GM21825 (cell line): Measurements from ENCODE around the gene IGF2.

Source experiments
- ATAC-seq: cut with Tn5 transposase; IDR thresholded peaks from one replicate; pipeline ENCODE4 v1.9.1; 2021; ENCODE audit warnings: mild to moderate bottlenecking, moderate library complexity; ENCODE audit not compliant: unreplicated experiment

The IGF2 gene

GRCh38 chr11:2137202-2138067 is 1.8 kb downstream of the IGF2 start:
- ATAC-seq = no peak

- ATAC-seq = no peak
Measured at GRCh38 chr11:2136952-2137201, 2.3 kb downstream of the IGF2 start.

GRCh38 chr11:2136209-2136951 is 2.8 kb downstream of the IGF2 start:
- ATAC-seq = no peak

- ATAC-seq = no peak
Measured at GRCh38 chr11:2135648-2136201, 3.5 kb downstream of the IGF2 start.

- ATAC-seq = no peak
Measured at GRCh38 chr11:2135018-2135569, 4.1 kb downstream of the IGF2 start.

- no peak for ATAC-seq
Measured at GRCh38 chr11:2134022-2135010, 4.9 kb downstream of the IGF2 start.

GRCh38 chr11:2133241-2134021 is 5.8 kb downstream of the IGF2 start:
- ATAC-seq = no peak

GRCh38 chr11:2132874-2133240 is 6.3 kb downstream of the IGF2 start:
- ATAC-seq = no peak

- ATAC-seq = no peak
Measured at GRCh38 chr11:2132246-2132645, 6.9 kb downstream of the IGF2 start.

GRCh38 chr11:2131371-2132236 is 7.6 kb downstream of the IGF2 start:
- no peak for ATAC-seq

GRCh38 chr11:2130881-2131352 is 8.3 kb downstream of the IGF2 start:
- ATAC-seq = no peak

GRCh38 chr11:2129699-2130366 is 9.4 kb downstream of the IGF2 start:
- ATAC-seq = no peak

GRCh38 chr11:2129308-2129698 is 9.9 kb downstream of the IGF2 start:
- no peak for ATAC-seq

- no peak for ATAC-seq
Measured at GRCh38 chr11:2128511-2129307, 10.5 kb downstream of the IGF2 start.

GRCh38 chr11:2128130-2128510 is 11.1 kb downstream of the IGF2 start:
- ATAC-seq = no peak

GRCh38 chr11:2127482-2128129 is 11.6 kb downstream of the IGF2 start:
- ATAC-seq = no peak

- ATAC-seq = no peak
Measured at GRCh38 chr11:2126520-2127085, 12.6 kb downstream of the IGF2 start.
